ENCODE data around the gene FANCI. TPM values are rescaled to one million over a fixed set of nuclear protein-coding genes. Genes with fewer than 3 reads are reported as not detected.

Gene FANCI
- total RNA-seq, 1 donor from 2014 or later = 66.5 TPM

GRCh38 chr15:89326316-89326715, 82.5 kb downstream of the FANCI start:
- no peaks in the 10 kb centered on the region for H3K27me3 Mint-ChIP-seq
- H3K4me1 Mint-ChIP-seq (ENCODE audit: low read depth) = peaks cover under 1% of the 10 kb centered on the region
- no peak overlapping the region for H3K27ac Mint-ChIP-seq
- no peak for DNase-seq (ENCODE audit: low spot score, unreplicated experiment)
- H3K36me3 Mint-ChIP-seq (ENCODE audit: insufficient read depth) = peaks cover 21% of the 10 kb centered on the region
- H3K4me3 Mint-ChIP-seq (ENCODE audit: low read depth) = no peak overlapping the region
- TF ChIP-seq CTCF (IDR thresholded peaks at IDR 0.05; ENCODE audit: unreplicated experiment) = no peak
- no peaks in the 10 kb centered on the region for H3K9me3 Mint-ChIP-seq (ENCODE audit: low read depth)

GRCh38 chr15:89327113-89327512, 83.3 kb downstream of the FANCI start:
- H3K27me3 Mint-ChIP-seq = no peaks in the 10 kb centered on the region
- DNase-seq (ENCODE audit: low spot score, unreplicated experiment) = no peak
- no peak overlapping the region for H3K27ac Mint-ChIP-seq
- no peaks in the 10 kb centered on the region for H3K9me3 Mint-ChIP-seq (ENCODE audit: low read depth)
- H3K36me3 Mint-ChIP-seq (ENCODE audit: insufficient read depth) = peaks cover 21% of the 10 kb centered on the region
- no peak overlapping the region for H3K4me3 Mint-ChIP-seq (ENCODE audit: low read depth)
- H3K4me1 Mint-ChIP-seq (ENCODE audit: low read depth) = peaks cover 5% of the 10 kb centered on the region
- no peak for TF ChIP-seq CTCF (IDR thresholded peaks at IDR 0.05; ENCODE audit: unreplicated experiment)

- no peak for TF ChIP-seq CTCF (IDR thresholded peaks at IDR 0.05; ENCODE audit: unreplicated experiment)
- no peak overlapping the region for H3K4me3 Mint-ChIP-seq (ENCODE audit: low read depth)
- H3K4me1 Mint-ChIP-seq (ENCODE audit: low read depth) = peaks cover 9% of the 10 kb centered on the region
- no peak overlapping the region for H3K27ac Mint-ChIP-seq
- H3K36me3 Mint-ChIP-seq (ENCODE audit: insufficient read depth) = peaks cover 17% of the 10 kb centered on the region
- no peaks in the 10 kb centered on the region for H3K9me3 Mint-ChIP-seq (ENCODE audit: low read depth)
- no peaks in the 10 kb centered on the region for H3K27me3 Mint-ChIP-seq
- DNase-seq (ENCODE audit: low spot score, unreplicated experiment) = no peak
Observed at GRCh38 chr15:89328398-89329254, 84.8 kb downstream of the FANCI start.

- Mint-ChIP-seq H3K27ac (no peak overlapping the region), H3K4me3 (ENCODE audit: low read depth) (no peak overlapping the region), H3K4me1 (ENCODE audit: low read depth) (peaks cover 11% of the 10 kb centered on the region), H3K9me3 (ENCODE audit: low read depth) (no peaks in the 10 kb centered on the region), H3K36me3 (ENCODE audit: insufficient read depth) (peaks cover 17% of the 10 kb centered on the region), H3K27me3 (no peaks in the 10 kb centered on the region)
- no peak for DNase-seq (ENCODE audit: low spot score, unreplicated experiment)
- TF ChIP-seq CTCF (IDR thresholded peaks at IDR 0.05; ENCODE audit: unreplicated experiment) = no peak
Observed at GRCh38 chr15:89329329-89330084, 85.7 kb downstream of the FANCI start.

- Mint-ChIP-seq H3K36me3 (ENCODE audit: insufficient read depth) (peaks cover 18% of the 10 kb centered on the region), H3K4me1 (ENCODE audit: low read depth) (peaks cover 14% of the 10 kb centered on the region), H3K27ac (no peak overlapping the region), H3K27me3 (no peaks in the 10 kb centered on the region), H3K9me3 (ENCODE audit: low read depth) (no peaks in the 10 kb centered on the region), H3K4me3 (ENCODE audit: low read depth) (no peak overlapping the region)
- no peak for TF ChIP-seq CTCF (IDR thresholded peaks at IDR 0.05; ENCODE audit: unreplicated experiment)
- no peak for DNase-seq (ENCODE audit: low spot score, unreplicated experiment)
Observed at GRCh38 chr15:89330119-89330518, 86.3 kb downstream of the FANCI start.

Data from progenitor cell of endocrine pancreas (in vitro differentiated cells).